Adrenal gland (tissue), 12 donors: ENCODE results near the gene HNRNPC. TPM values are rescaled to one million over a fixed set of nuclear protein-coding genes. Genes with fewer than 3 reads are reported as not detected.

Experiments
- DNase-seq, 7 donors: peaks; one replicate each; pipeline ENCODE4 v3.0.0-alpha.2; 2019 to 2020
- H3K27ac ChIP-seq, 5 donors: fragments of 200-600 bp; sonication (generic) in 4 of 5; 1 replicate in 3 of 5; 2 replicates in 2 of 5; pipeline versions ENCODE4 v1.5.1 to v1.8.0; 2016 to 2020; ENCODE audit warnings: mild to moderate bottlenecking in 1 of 5
- H3K27me3 ChIP-seq: fragments of 200-600 bp; 2 replicates; pipeline ENCODE4 v1.8.0; 2021
- H3K36me3 ChIP-seq, 2 donors: fragments of 200-600 bp; replicated peaks in 1 of 2; 1 replicate in 1 of 2; 2 replicates in 1 of 2; pipeline versions ENCODE4 v1.5.1 to v1.8.0; 2018 to 2022
- H3K4me1 ChIP-seq, 2 donors: fragments of 200-600 bp; replicated peaks in 1 of 2; 1 replicate in 1 of 2; 2 replicates in 1 of 2; pipeline versions ENCODE4 v1.5.1 to v1.8.0; 2018 to 2021
- H3K4me3 ChIP-seq, 4 donors: fragments of 200-600 bp; sonication (generic) in 3 of 4; one replicate each; pipeline ENCODE4 v1.5.1; 2016 to 2018
- H3K9me3 ChIP-seq, 3 donors: fragments of 200-600 bp; sonication (generic) in 1 of 3; replicated peaks in 1 of 3; 1 replicate in 2 of 3; 2 replicates in 1 of 3; pipeline versions ENCODE4 v1.5.1 to v1.8.0; 2016 to 2021
- CTCF ChIP-seq, 6 experiments: fragments of 450-650 bp in 4 of 6; fragments of 200-600 bp in 2 of 6; sonication (generic) in 1 of 6; IDR thresholded peaks; 1 replicate in 5 of 6; 2 replicates in 1 of 6; pipeline versions ENCODE4 v1.5.1 to v1.8.0; 2016 to 2021; ENCODE audit warnings: antibody characterized with exemption in 6 of 6, mild to moderate bottlenecking in 2 of 6, moderate library complexity in 1 of 6
- POLR2A ChIP-seq, 2 donors: fragments of 450-650 bp; IDR thresholded peaks; one replicate each; pipeline ENCODE4 v1.6.1; 2017; ENCODE audit warnings: antibody characterized with exemption in 2 of 2, mild to moderate bottlenecking in 2 of 2, moderate library complexity in 1 of 2
- WGBS, 4 donors: extraction: QIAGEN DNeasy Blood & Tissue Kit in 2 of 4; methylation state at CpG; one replicate each; pipeline versions ENCODE4 v1.1.5 to v1.1.7; 2013 to 2017; 5-methylcytosine and 5-hydroxymethylcytosine counted together
- intact Hi-C, 2 donors: fragments of 100-400 bp; cut with DNase I; formaldehyde crosslinking; loops; one replicate each; pipeline versions ENCODE4 v1.14.1 to v1.15.0; 2022 to 2023
- polyA plus RNA-seq, 3 donors: library from polyadenylated mRNA; stranded (reverse); fragments of 200-250 nt in 2 of 3; fragments of 350-450 nt in 1 of 3; fragmentation: Illumina TruSeq in 1 of 3; extraction: RNeasy Lipid Tissue Mini Kit (QIAGEN cat#74804) in 1 of 3; gene quantifications; one replicate each; pipeline ENCODE4 v1.2.3, GENCODE V29; 2013 to 2014
- total RNA-seq, 9 donors: library from RNA; depleted of rRNA in 4 of 9; stranded (reverse); fragments of >200 nt in 4 of 9; fragments of 120-200 nt in 1 of 9; fragmentation: NEBNext Ultra II Directional in 1 of 9; extraction: Animal tissue kit (Norgen Biotek cat#: 25700) in 1 of 9; gene quantifications; one replicate each; pipeline versions ENCODE4 v1.1.0 to v1.2.4, GENCODE V29; 2013 to 2023
- donor health status: healthy with polysubstance abuse.
- donor health status: Bipolar disorder and iron deficiency.
- donor health status: DM: yes; HTN: yes; CAD: no.
- donor health status: DM: no; HTN: no; CAD: no.
- donor health status: DM: no; HTN: no; CAD: no.
- donor health status: DM: yes; HTN: yes; CAD: no.

HNRNPC gene
- total and polyA plus RNA-seq, 12 donors = 399 to 905 (median 531) TPM

- no peak overlapping the region for H3K27ac ChIP-seq
- intact Hi-C loops = no loop called here
- no peaks in the 10 kb centered on the region for H3K27me3 ChIP-seq
- TF ChIP-seq CTCF (IDR thresholded peaks at IDR 0.05) (no peak), POLR2A (IDR thresholded peaks at IDR 0.05) (no peak)
- H3K36me3 ChIP-seq = no peaks in the 10 kb centered on the region
- no peaks in the 10 kb centered on the region for H3K4me1 ChIP-seq
- peak in 1 of 7 donors; percentile 19 for DNase-seq
- WGBS, 4 donors = 35 to 41% (median 35%) methylated on average over 5 of the region's 5 CpGs
- no peak overlapping the region for H3K4me3 ChIP-seq
- H3K9me3 ChIP-seq = no peaks in the 10 kb centered on the region
These were observed 83.8 kb downstream of the HNRNPC start for GRCh38 chr14:21185491-21185890.

GRCh38 chr14:21184254-21184653 is 85.0 kb downstream of the HNRNPC start:
- 53 to 68% (median 65%) methylated on average over 1 of the region's 1 CpG for WGBS, 4 donors

GRCh38 chr14:21182166-21182565 is 87.1 kb downstream of the HNRNPC start:
- no peak for DNase-seq
- 60 to 78% (median 73%) methylated on average over 2 of the region's 2 CpGs for WGBS, 4 donors
- Histone ChIP-seq H3K4me3 (no peak overlapping the region), H3K27ac (no peak overlapping the region), H3K9me3 (no peaks in the 10 kb centered on the region), H3K36me3 (no peaks in the 10 kb centered on the region), H3K4me1 (no peaks in the 10 kb centered on the region), H3K27me3 (no peaks in the 10 kb centered on the region)
- TF ChIP-seq POLR2A (IDR thresholded peaks at IDR 0.05) = no peak
- TF ChIP-seq CTCF (IDR thresholded peaks at IDR 0.05) = no peak
- intact Hi-C loops = no loop called here

More at GRCh38 chr14:21184254-21184653, 85.0 kb downstream of the HNRNPC start:
- no peak overlapping the region for H3K27ac ChIP-seq
- no peak for DNase-seq
- H3K9me3 ChIP-seq = no peaks in the 10 kb centered on the region
- H3K4me3 ChIP-seq = no peak overlapping the region
- intact Hi-C loops = no loop called here
- TF ChIP-seq POLR2A (IDR thresholded peaks at IDR 0.05) = no peak
- TF ChIP-seq CTCF (IDR thresholded peaks at IDR 0.05) = no peak
- no peaks in the 10 kb centered on the region for H3K4me1 ChIP-seq
- no peaks in the 10 kb centered on the region for H3K27me3 ChIP-seq
- H3K36me3 ChIP-seq = no peaks in the 10 kb centered on the region

GRCh38 chr14:21171128-21171527 is 98.1 kb downstream of the HNRNPC start:
- Histone ChIP-seq H3K36me3 (no peaks in the 10 kb centered on the region), H3K9me3 (no peaks in the 10 kb centered on the region), H3K4me3 (no peak overlapping the region), H3K27ac (no peak overlapping the region), H3K27me3 (no peaks in the 10 kb centered on the region), H3K4me1 (no peaks in the 10 kb centered on the region)
- intact Hi-C loops = no loop called here
- no peak for TF ChIP-seq POLR2A (IDR thresholded peaks at IDR 0.05)
- WGBS, 4 donors = 44 to 60% (median 54%) methylated on average over 2 of the region's 2 CpGs
- no peak for DNase-seq

- Histone ChIP-seq H3K27ac (no peak overlapping the region), H3K9me3 (no peaks in the 10 kb centered on the region), H3K4me1 (no peaks in the 10 kb centered on the region), H3K36me3 (no peaks in the 10 kb centered on the region), H3K4me3 (no peak overlapping the region), H3K27me3 (no peaks in the 10 kb centered on the region)
- 67 to 92% (median 86%) methylated on average over 3 to 4 of the region's 4 CpGs for WGBS, 4 donors
- no peak for DNase-seq
- TF ChIP-seq CTCF (IDR thresholded peaks at IDR 0.05) (no peak), POLR2A (IDR thresholded peaks at IDR 0.05) (no peak)
- intact Hi-C loops = no loop called here
These were observed 99.7 kb downstream of the HNRNPC start for GRCh38 chr14:21169573-21169972.
